GM12878 (cell line): ENCODE data around the gene FBXO4.
"Not testable (repeated sequence)": the region's sequence is repeated elsewhere in the genome, so short reads cannot be mapped to it uniquely, and the experiment has no call there.

Experiments
- ASH2L ChIP-seq: fragments of 300-600, 200-600 bp; sonication (generic); IDR thresholded peaks from 2 replicates; pipeline ENCODE4 v1.6.1; 2017; ENCODE audit warnings: low read depth, mild to moderate bottlenecking, borderline replicate concordance
- CBX5 ChIP-seq: sonication (generic); IDR thresholded peaks from 2 replicates; pipeline ENCODE4 v1.6.1; 2016; ENCODE audit warnings: low read depth, moderate library complexity, mild to moderate bottlenecking, inconsistent platforms
- NFXL1 ChIP-seq: fragments of 450-650 bp; IDR thresholded peaks from 2 replicates; pipeline ENCODE4 v1.6.1; 2017; ENCODE audit warnings: antibody characterized with exemption, mild to moderate bottlenecking, borderline replicate concordance
- PAX5 ChIP-seq: IDR thresholded peaks from 2 replicates; pipeline ENCODE4 v1.6.1; 2011; ENCODE audit warnings: low read depth, low read length, borderline replicate concordance
- POLR2A ChIP-seq: IDR thresholded peaks from 2 replicates; pipeline ENCODE4 v1.6.1; 2011; ENCODE audit warnings: low read depth, mild to moderate bottlenecking, low read length
- RCOR1 ChIP-seq: conservative IDR thresholded peaks from 2 replicates; pipeline ENCODE4 v1.6.1; 2012; ENCODE audit warnings: low read depth, low read length, improper control_type of control experiment
- TAF1 ChIP-seq: IDR thresholded peaks from 2 replicates; pipeline ENCODE4 v1.6.1; 2011; ENCODE audit warnings: mild to moderate bottlenecking, low read depth, low read length, borderline replicate concordance
- TF ChIP-seq, protein P1 (sequence below), 3 experiments: IDR thresholded peaks in 2 of 3; conservative IDR thresholded peaks in 1 of 3; 2 replicates each; pipeline ENCODE4 v1.5.1; 2011; ENCODE audit warnings: low read depth in 3 of 3, low read length in 3 of 3, mild to moderate bottlenecking in 3 of 3, control low read depth in 2 of 3, moderate library complexity in 2 of 3, inconsistent platforms in 1 of 3, mixed read lengths in 1 of 3; ENCODE audit not compliant: control insufficient read depth in 2 of 3, insufficient read depth in 1 of 3; ENCODE audit errors: extremely low read depth in 1 of 3
- TF ChIP-seq, protein P2 (sequence below): fragments of 450-650 bp; IDR thresholded peaks from 2 replicates; pipeline ENCODE4 v1.6.1; 2017; ENCODE audit warnings: antibody characterized with exemption, mild to moderate bottlenecking, moderate library complexity
- TF ChIP-seq, protein P3 (sequence below): IDR thresholded peaks from 2 replicates; pipeline ENCODE4 v1.6.1; 2011; ENCODE audit warnings: low read depth, low read length, improper control_type of control experiment, borderline replicate concordance
- TF ChIP-seq, protein P4 (sequence below): IDR thresholded peaks from 2 replicates; pipeline ENCODE4 v1.6.1; 2012; ENCODE audit warnings: mild to moderate bottlenecking, low read depth, low read length

DNA sequence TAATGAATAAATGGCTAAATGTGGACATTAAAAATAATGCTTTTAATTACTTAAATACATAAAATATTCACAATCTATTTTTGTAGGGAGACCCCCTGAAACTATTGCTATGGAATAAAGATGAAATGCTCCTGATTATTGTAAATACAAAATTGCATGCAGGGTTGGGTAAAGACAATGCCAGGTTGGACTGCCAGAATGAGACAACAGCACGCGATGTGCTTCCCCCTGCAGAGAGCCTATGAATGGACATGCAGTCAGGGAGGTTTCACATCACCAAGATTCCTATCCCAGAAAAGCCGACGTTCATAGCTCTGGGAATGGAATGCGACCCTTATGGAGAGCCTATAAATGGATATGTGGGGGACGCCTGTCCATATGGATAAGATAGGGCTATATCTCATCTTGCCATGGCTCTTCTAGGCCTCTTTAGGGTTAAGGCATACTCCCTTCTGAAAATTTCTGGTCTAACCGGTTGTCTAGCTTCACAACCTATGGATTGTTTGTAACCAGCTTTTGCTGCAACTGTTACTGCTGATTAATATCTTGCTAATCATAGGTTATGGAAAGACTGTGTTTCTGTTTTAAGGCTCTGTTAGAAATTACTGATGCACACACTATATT is 20.4 kb downstream of the FBXO4 start:
- TF ChIP-seq POLR2A, PAX5, RCOR1, CBX5, TAF1, NFXL1, ASH2L: not testable (repeated sequence)
- TF ChIP-seq, protein P1, sequence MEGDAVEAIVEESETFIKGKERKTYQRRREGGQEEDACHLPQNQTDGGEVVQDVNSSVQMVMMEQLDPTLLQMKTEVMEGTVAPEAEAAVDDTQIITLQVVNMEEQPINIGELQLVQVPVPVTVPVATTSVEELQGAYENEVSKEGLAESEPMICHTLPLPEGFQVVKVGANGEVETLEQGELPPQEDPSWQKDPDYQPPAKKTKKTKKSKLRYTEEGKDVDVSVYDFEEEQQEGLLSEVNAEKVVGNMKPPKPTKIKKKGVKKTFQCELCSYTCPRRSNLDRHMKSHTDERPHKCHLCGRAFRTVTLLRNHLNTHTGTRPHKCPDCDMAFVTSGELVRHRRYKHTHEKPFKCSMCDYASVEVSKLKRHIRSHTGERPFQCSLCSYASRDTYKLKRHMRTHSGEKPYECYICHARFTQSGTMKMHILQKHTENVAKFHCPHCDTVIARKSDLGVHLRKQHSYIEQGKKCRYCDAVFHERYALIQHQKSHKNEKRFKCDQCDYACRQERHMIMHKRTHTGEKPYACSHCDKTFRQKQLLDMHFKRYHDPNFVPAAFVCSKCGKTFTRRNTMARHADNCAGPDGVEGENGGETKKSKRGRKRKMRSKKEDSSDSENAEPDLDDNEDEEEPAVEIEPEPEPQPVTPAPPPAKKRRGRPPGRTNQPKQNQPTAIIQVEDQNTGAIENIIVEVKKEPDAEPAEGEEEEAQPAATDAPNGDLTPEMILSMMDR (IDR thresholded peaks at IDR 0.05 in 2 of 3, conservative IDR thresholded peaks at IDR 0.05 in 1 of 3; ENCODE audit: control insufficient read depth in 2 of 3, extremely low read depth in 1 of 3, insufficient read depth in 1 of 3, low read depth in 3 of 3, low read length in 3 of 3) = not testable (repeated sequence)
- TF ChIP-seq, protein P2, sequence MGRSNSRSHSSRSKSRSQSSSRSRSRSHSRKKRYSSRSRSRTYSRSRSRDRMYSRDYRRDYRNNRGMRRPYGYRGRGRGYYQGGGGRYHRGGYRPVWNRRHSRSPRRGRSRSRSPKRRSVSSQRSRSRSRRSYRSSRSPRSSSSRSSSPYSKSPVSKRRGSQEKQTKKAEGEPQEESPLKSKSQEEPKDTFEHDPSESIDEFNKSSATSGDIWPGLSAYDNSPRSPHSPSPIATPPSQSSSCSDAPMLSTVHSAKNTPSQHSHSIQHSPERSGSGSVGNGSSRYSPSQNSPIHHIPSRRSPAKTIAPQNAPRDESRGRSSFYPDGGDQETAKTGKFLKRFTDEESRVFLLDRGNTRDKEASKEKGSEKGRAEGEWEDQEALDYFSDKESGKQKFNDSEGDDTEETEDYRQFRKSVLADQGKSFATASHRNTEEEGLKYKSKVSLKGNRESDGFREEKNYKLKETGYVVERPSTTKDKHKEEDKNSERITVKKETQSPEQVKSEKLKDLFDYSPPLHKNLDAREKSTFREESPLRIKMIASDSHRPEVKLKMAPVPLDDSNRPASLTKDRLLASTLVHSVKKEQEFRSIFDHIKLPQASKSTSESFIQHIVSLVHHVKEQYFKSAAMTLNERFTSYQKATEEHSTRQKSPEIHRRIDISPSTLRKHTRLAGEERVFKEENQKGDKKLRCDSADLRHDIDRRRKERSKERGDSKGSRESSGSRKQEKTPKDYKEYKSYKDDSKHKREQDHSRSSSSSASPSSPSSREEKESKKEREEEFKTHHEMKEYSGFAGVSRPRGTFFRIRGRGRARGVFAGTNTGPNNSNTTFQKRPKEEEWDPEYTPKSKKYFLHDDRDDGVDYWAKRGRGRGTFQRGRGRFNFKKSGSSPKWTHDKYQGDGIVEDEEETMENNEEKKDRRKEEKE = not testable (repeated sequence)
- TF ChIP-seq, protein P3, sequence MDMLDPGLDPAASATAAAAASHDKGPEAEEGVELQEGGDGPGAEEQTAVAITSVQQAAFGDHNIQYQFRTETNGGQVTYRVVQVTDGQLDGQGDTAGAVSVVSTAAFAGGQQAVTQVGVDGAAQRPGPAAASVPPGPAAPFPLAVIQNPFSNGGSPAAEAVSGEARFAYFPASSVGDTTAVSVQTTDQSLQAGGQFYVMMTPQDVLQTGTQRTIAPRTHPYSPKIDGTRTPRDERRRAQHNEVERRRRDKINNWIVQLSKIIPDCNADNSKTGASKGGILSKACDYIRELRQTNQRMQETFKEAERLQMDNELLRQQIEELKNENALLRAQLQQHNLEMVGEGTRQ = not testable (repeated sequence)
- TF ChIP-seq, protein P4, sequence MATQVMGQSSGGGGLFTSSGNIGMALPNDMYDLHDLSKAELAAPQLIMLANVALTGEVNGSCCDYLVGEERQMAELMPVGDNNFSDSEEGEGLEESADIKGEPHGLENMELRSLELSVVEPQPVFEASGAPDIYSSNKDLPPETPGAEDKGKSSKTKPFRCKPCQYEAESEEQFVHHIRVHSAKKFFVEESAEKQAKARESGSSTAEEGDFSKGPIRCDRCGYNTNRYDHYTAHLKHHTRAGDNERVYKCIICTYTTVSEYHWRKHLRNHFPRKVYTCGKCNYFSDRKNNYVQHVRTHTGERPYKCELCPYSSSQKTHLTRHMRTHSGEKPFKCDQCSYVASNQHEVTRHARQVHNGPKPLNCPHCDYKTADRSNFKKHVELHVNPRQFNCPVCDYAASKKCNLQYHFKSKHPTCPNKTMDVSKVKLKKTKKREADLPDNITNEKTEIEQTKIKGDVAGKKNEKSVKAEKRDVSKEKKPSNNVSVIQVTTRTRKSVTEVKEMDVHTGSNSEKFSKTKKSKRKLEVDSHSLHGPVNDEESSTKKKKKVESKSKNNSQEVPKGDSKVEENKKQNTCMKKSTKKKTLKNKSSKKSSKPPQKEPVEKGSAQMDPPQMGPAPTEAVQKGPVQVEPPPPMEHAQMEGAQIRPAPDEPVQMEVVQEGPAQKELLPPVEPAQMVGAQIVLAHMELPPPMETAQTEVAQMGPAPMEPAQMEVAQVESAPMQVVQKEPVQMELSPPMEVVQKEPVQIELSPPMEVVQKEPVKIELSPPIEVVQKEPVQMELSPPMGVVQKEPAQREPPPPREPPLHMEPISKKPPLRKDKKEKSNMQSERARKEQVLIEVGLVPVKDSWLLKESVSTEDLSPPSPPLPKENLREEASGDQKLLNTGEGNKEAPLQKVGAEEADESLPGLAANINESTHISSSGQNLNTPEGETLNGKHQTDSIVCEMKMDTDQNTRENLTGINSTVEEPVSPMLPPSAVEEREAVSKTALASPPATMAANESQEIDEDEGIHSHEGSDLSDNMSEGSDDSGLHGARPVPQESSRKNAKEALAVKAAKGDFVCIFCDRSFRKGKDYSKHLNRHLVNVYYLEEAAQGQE = not testable (repeated sequence)
